ENCODE measurements around the gene SRRD.

Gene SRRD

DNA sequence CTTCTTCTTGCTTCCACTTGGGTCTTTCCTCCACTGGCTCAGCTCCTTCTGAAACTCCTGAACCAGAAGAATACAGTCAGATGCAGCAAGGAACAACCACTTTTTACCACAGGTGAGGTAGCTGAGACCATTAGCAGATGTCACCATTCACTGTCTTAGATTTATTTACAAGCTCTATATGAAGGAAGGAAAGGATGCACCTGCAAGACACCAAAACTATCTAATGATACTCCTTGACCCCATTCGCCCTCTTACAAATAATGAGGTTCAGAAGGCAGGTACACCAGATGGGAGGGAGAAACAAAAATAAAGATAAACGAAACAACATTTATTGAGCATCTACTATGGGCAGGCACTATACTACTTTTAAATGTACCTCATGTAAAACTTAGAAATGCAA, 18.3 kb downstream of the SRRD start:
- H3K27ac Mint-ChIP-seq, result no peak overlapping the region
- peaks cover 12% of the 10 kb centered on the region for H3K4me1 Mint-ChIP-seq
- no peaks in the 10 kb centered on the region for H3K27me3 Mint-ChIP-seq (ENCODE audit: low read depth, poor library complexity)
- no peak for DNase-seq
- peaks cover 74% of the 10 kb centered on the region for H3K36me3 Mint-ChIP-seq (ENCODE audit: low read depth)
- H3K4me3 Mint-ChIP-seq, result no peak overlapping the region
- TF ChIP-seq, protein P1, sequence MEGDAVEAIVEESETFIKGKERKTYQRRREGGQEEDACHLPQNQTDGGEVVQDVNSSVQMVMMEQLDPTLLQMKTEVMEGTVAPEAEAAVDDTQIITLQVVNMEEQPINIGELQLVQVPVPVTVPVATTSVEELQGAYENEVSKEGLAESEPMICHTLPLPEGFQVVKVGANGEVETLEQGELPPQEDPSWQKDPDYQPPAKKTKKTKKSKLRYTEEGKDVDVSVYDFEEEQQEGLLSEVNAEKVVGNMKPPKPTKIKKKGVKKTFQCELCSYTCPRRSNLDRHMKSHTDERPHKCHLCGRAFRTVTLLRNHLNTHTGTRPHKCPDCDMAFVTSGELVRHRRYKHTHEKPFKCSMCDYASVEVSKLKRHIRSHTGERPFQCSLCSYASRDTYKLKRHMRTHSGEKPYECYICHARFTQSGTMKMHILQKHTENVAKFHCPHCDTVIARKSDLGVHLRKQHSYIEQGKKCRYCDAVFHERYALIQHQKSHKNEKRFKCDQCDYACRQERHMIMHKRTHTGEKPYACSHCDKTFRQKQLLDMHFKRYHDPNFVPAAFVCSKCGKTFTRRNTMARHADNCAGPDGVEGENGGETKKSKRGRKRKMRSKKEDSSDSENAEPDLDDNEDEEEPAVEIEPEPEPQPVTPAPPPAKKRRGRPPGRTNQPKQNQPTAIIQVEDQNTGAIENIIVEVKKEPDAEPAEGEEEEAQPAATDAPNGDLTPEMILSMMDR (IDR thresholded peaks at IDR 0.05), result no peak
- no peaks in the 10 kb centered on the region for H3K9me3 Mint-ChIP-seq

- peak overlapping the region; percentile 78 for H3K27ac Mint-ChIP-seq
- H3K4me1 Mint-ChIP-seq, result peaks cover 12% of the 10 kb centered on the region
Observed at GRCh38 chr22:26502688-26503561, 19.2 kb downstream of the SRRD start.

DNA sequence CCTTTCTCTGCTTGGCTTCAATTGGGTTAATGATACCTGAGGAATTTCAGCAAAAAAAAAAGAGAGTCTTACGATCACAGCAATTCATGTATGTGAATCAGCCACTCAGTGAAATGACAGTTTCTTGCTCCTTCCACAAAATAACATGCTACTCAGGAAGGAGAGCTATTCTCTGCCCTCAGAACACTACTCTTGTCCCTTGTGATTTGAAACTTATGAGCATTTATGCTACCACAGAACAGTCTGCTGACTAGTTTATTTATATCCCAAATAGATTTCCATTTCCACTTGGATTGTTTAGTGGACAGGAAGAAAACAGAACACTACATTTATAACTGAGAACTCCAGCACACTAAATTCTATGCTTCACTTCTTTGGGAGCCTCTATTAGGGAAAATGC, 20.1 kb downstream of the SRRD start:
- H3K27me3 Mint-ChIP-seq (ENCODE audit: low read depth, poor library complexity), result no peaks in the 10 kb centered on the region
- TF ChIP-seq, protein P1 (IDR thresholded peaks at IDR 0.05), result no peak
- H3K9me3 Mint-ChIP-seq, result no peaks in the 10 kb centered on the region
- peaks cover 61% of the 10 kb centered on the region for H3K36me3 Mint-ChIP-seq (ENCODE audit: low read depth)
- H3K4me3 Mint-ChIP-seq, result no peak overlapping the region
- DNase-seq, result no peak
- H3K4me1 Mint-ChIP-seq, result peaks cover 12% of the 10 kb centered on the region
- peak overlapping the region; percentile 78 for H3K27ac Mint-ChIP-seq

More at GRCh38 chr22:26502688-26503561, 19.2 kb downstream of the SRRD start:
- H3K9me3 Mint-ChIP-seq, result no peaks in the 10 kb centered on the region
- peaks cover 67% of the 10 kb centered on the region for H3K36me3 Mint-ChIP-seq (ENCODE audit: low read depth)
- TF ChIP-seq, protein P1 (IDR thresholded peaks at IDR 0.05), result peak; percentile 60
- H3K27me3 Mint-ChIP-seq (ENCODE audit: low read depth, poor library complexity), result no peaks in the 10 kb centered on the region
- peak; percentile 58 for DNase-seq
- H3K4me3 Mint-ChIP-seq, result no peak overlapping the region

- H3K4me3 Mint-ChIP-seq, result no peak overlapping the region
Observed at GRCh38 chr22:26508148-26508547, 24.5 kb downstream of the SRRD start.

DNA sequence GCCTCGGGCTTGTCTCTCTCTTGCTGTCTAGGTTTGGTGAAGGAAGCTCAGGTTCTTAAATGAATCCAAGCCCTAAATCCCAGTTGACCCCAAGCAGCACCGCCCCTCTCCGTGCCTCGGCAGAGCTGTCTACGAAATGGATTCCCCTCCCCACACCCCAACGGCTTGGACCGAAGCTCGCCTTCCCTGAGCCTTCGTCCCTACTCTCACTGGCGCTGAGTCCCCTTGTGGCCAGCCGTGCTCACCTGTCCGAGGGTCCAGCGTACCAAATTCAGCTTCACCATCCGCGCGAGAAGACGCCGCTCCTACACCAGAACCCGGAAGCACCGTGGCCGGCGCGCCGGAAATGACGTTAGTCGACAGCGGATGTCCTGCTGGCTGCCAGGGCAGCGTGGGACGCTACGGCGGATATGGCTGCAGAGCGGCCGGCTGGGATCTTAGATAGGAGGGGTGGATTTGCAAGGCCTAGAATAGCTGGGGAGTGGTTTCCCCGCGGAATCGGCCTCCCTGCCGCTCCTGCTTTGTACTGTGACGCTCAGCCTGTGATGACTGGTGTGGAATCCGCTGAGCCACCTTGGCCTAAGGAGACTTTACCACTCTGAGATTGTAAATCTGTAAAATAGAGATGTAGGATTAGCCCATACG, 28.6 kb downstream of the SRRD start, which contains the start of gene TFIP11:
TSS of gene TFIP11 (minus strand) at position 325 of the 645 bp plus-strand sequence. CDS start 2,201 bp downstream, outside the sequence.
- H3K27ac Mint-ChIP-seq, result peak within 1 kb of the TSS; percentile 99
- no peaks in the 10 kb centered on the region for H3K27me3 Mint-ChIP-seq (ENCODE audit: low read depth, poor library complexity)
- H3K4me3 Mint-ChIP-seq, result peak within 1 kb of the TSS; percentile 100
- no peaks in the 10 kb centered on the region for H3K9me3 Mint-ChIP-seq
- peaks cover 21% of the 10 kb centered on the region for H3K36me3 Mint-ChIP-seq (ENCODE audit: low read depth)
- peak; percentile 97 for DNase-seq
- TF ChIP-seq, protein P1 (IDR thresholded peaks at IDR 0.05), result no peak
- peaks cover 44% of the 10 kb centered on the region for H3K4me1 Mint-ChIP-seq

More at GRCh38 chr22:26508148-26508547, 24.5 kb downstream of the SRRD start:
- Mint-ChIP-seq H3K9me3 (no peaks in the 10 kb centered on the region), H3K36me3 (ENCODE audit: low read depth) (peaks cover 45% of the 10 kb centered on the region), H3K27me3 (ENCODE audit: low read depth, poor library complexity) (no peaks in the 10 kb centered on the region), H3K4me1 (peaks cover 35% of the 10 kb centered on the region), H3K27ac (no peak overlapping the region)
- no peak for DNase-seq
- TF ChIP-seq, protein P1 (IDR thresholded peaks at IDR 0.05), result no peak

Data from nephron progenitor cell (in vitro differentiated cells).